Uterus (tissue), 2 donors: ENCODE measurements around the gene STX4.

Experiments used
- POLR2A ChIP-seq, 2 donors: fragments of 450-650 bp; IDR thresholded peaks; one replicate each; pipeline ENCODE4 v1.6.1; 2016; ENCODE audit warnings: antibody characterized with exemption in 2 of 2, mild to moderate bottlenecking in 1 of 2, moderate library complexity in 1 of 2
- TF ChIP-seq, protein P1 (sequence below), 4 experiments: fragments of 200-600 bp in 2 of 4; fragments of 450-650 bp in 2 of 4; sonication (generic) in 2 of 4; IDR thresholded peaks; one replicate each; pipeline ENCODE4 v1.5.1; 2016 to 2019; ENCODE audit warnings: antibody characterized with exemption in 4 of 4, mild to moderate bottlenecking in 2 of 4, moderate library complexity in 1 of 4

DNA sequence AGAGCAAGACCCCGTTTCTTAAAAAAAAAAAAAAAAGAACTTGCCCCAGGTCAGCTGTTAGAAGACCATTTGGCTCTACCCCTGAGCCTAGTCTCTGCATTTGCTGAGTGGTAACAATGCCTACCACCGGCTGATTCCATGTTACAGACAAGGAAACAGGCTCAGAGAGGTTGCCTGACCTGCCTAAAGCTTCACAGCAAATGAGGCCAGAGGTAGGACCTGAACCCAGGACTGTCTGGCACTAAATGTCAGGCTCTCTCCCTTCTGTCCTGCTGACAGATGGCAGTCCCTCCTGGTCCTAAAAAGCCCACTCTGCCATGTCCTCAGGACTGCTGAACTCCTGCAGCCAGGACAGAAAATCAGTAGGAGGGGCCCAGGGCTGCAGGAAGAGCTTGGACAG lies 28.7 kb upstream of the STX4 start:
- TF ChIP-seq, protein P1, sequence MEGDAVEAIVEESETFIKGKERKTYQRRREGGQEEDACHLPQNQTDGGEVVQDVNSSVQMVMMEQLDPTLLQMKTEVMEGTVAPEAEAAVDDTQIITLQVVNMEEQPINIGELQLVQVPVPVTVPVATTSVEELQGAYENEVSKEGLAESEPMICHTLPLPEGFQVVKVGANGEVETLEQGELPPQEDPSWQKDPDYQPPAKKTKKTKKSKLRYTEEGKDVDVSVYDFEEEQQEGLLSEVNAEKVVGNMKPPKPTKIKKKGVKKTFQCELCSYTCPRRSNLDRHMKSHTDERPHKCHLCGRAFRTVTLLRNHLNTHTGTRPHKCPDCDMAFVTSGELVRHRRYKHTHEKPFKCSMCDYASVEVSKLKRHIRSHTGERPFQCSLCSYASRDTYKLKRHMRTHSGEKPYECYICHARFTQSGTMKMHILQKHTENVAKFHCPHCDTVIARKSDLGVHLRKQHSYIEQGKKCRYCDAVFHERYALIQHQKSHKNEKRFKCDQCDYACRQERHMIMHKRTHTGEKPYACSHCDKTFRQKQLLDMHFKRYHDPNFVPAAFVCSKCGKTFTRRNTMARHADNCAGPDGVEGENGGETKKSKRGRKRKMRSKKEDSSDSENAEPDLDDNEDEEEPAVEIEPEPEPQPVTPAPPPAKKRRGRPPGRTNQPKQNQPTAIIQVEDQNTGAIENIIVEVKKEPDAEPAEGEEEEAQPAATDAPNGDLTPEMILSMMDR (IDR thresholded peaks at IDR 0.05) = no peak
- no peak for TF ChIP-seq POLR2A (IDR thresholded peaks at IDR 0.05)
